Middle frontal gyrus (tissue), 1 donor: ENCODE measurements around the gene FBXO8.

Experiments
- DNase-seq: peaks from one replicate; pipeline ENCODE4 v3.0.0-alpha.2; 2015; ENCODE audit warnings: low spot score; ENCODE audit errors: extremely low spot score

The FBXO8 gene

GRCh38 chr4:174248407-174248806 is 35.1 kb downstream of the FBXO8 start:
- no peak for DNase-seq

- DNase-seq = no peak
These were observed 37.8 kb downstream of the FBXO8 start for GRCh38 chr4:174245714-174246113.

GRCh38 chr4:174244441-174244840 is 39.0 kb downstream of the FBXO8 start:
- DNase-seq = no peak

- no peak for DNase-seq
These were observed 42.3 kb downstream of the FBXO8 start for GRCh38 chr4:174241162-174241561.

GRCh38 chr4:174236359-174236758 is 47.1 kb downstream of the FBXO8 start:
- no peak for DNase-seq

GRCh38 chr4:174230680-174231079 is 52.8 kb downstream of the FBXO8 start:
- DNase-seq = no peak

- no peak for DNase-seq
These were observed 53.3 kb downstream of the FBXO8 start for GRCh38 chr4:174230148-174230547.

GRCh38 chr4:174228988-174229387 is 54.5 kb downstream of the FBXO8 start:
- no peak for DNase-seq

- DNase-seq = no peak
These were observed 58.0 kb downstream of the FBXO8 start for GRCh38 chr4:174225349-174226049.

GRCh38 chr4:174224550-174224949 is 58.9 kb downstream of the FBXO8 start:
- no peak for DNase-seq

- DNase-seq = no peak
These were observed 61.1 kb downstream of the FBXO8 start for GRCh38 chr4:174222266-174222872.

GRCh38 chr4:174218127-174218790 is 65.2 kb downstream of the FBXO8 start:
- no peak for DNase-seq

GRCh38 chr4:174217273-174218126 is 66.0 kb downstream of the FBXO8 start:
- no peak for DNase-seq

- no peak for DNase-seq
These were observed 66.6 kb downstream of the FBXO8 start for GRCh38 chr4:174216799-174217272.

- no peak for DNase-seq
These were observed 67.3 kb downstream of the FBXO8 start for GRCh38 chr4:174215961-174216680.

GRCh38 chr4:174215057-174215456 is 68.4 kb downstream of the FBXO8 start:
- DNase-seq = no peak

GRCh38 chr4:174214101-174214878 is 69.2 kb downstream of the FBXO8 start:
- DNase-seq = no peak

GRCh38 chr4:174213731-174214100 is 69.8 kb downstream of the FBXO8 start:
- no peak for DNase-seq

GRCh38 chr4:174212061-174212460 is 71.4 kb downstream of the FBXO8 start:
- DNase-seq = no peak

- no peak for DNase-seq
These were observed 71.8 kb downstream of the FBXO8 start for GRCh38 chr4:174211622-174212044.
